ENCODE results near the gene ALKBH4. TPM values are rescaled to one million over a fixed set of nuclear protein-coding genes. Genes with fewer than 3 reads are reported as not detected.
"Not testable (repeated sequence)": the region's sequence is repeated elsewhere in the genome, so short reads cannot be mapped to it uniquely, and the experiment has no call there.

Gene ALKBH4
- total RNA-seq (9.9 and 10.8 TPM in 2 replicates), polyA plus RNA-seq (5.3 and 7.8 TPM in 2 replicates), polyA minus RNA-seq (1.7 and 2.5 TPM in 2 replicates), Bru-seq, nascent RNA (percentile 44 among the genes with signal in this experiment), BruChase-seq, experiment 1, labeled RNA remaining after a 6-hour chase (percentile 58 among the genes with signal in this experiment), BruChase-seq, experiment 2, labeled RNA remaining after a 2-hour chase (percentile 59 among the genes with signal in this experiment)
- 5.7 and 6.2 TPM in 2 replicates for polyA plus RNA-seq (2011; cell fraction: cytosol; rRNA removed)
- 2.1 and 2.5 TPM in 2 replicates for polyA plus RNA-seq (2011; cell fraction: nucleus; rRNA removed)
- 4.3 and 4.8 TPM in 2 replicates for polyA plus RNA-seq (2012)
- 3.8 TPM for polyA minus RNA-seq (2011; cell fraction: cytosol; rRNA and poly(A)+ RNA removed)
- polyA minus RNA-seq (2011; cell fraction: nucleus; rRNA and poly(A)+ RNA removed): 1.6 and 1.9 TPM in 2 replicates
- long read RNA-seq, transcript ALKBH4-201 (3 exons, 2,105 nt): major isoform, 21 of 39 reads
- long read RNA-seq, partial matches to known transcripts: 0 of 39 reads
- long read RNA-seq, other reads (novel, unspliced or antisense): 15 of 39 reads

DNA sequence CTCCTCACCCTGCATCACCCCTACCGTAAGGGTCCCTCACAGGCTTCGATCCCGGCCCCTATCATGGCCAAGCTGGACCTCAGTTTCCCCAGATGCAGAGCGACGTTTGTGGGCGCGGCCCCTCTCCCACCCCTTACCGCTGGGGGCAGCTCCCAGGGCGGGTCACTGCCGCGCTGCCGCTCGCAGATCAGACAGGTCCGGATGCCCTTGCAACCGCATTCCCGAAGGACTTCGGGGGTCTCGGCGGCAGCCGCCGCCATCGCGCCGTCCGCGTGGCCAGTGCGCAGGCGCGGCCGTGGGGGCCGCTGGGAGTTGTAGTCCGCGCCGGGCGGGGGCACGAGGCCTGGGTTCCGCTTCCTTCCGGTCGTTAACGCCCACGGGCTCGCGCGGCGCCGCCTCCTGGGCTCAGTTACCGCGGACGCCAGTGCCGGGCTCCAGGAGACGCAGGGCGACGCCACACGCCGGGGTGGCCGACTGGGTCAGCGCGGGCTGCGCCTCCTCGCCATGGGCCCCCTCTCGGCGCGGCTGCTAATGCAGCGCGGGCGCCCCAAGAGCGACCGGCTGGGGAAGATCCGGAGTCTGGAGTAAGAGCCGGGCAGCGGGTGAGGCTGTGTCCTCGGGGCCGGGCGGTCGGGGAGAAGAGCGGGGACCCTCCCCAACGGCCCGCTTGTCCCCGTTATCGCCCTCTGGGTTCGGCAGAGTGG lies at the start of gene ALKBH4, which contains the start of gene LRWD1:
Gene ALKBH4 (minus strand): TSS at position 287 of the 704 bp plus-strand sequence. CDS start 27 bp downstream, at position 260.
Gene LRWD1 (plus strand): TSS at position 408 of the 704 bp plus-strand sequence. CDS start 97 bp downstream, at position 505.
- TF ChIP-seq JUN (IDR thresholded peaks at IDR 0.05; ENCODE audit: borderline replicate concordance, insufficient read depth, insufficient read length, low read depth) (no peak), GATA2 (IDR thresholded peaks at IDR 0.05; ENCODE audit: insufficient read depth, insufficient read length, low read depth, low read length) (no peak), POLR2AphosphoS5 (IDR thresholded peaks at IDR 0.05; ENCODE audit: insufficient read depth, low read depth, low read length) (peak; percentile 85), EZH2 (IDR thresholded peaks at IDR 0.05; ENCODE audit: borderline replicate concordance, low read depth, low read length, severe bottlenecking) (no peak), FOS (IDR thresholded peaks at IDR 0.05; ENCODE audit: borderline replicate concordance, insufficient read depth, low read length) (no peak), CTCF (IDR thresholded peaks at IDR 0.05; ENCODE audit: extremely low read depth in 1 of 2, insufficient read depth in 1 of 2, low read depth in 1 of 2, low read length in 2 of 2) (no peak), MYC (IDR thresholded peaks at IDR 0.05; ENCODE audit: low read depth, low read length) (peak; percentile 37), POLR2A (IDR thresholded peaks at IDR 0.05; ENCODE audit: low read depth, low read length) (peak; percentile 71)
- TF ChIP-seq, protein P1, sequence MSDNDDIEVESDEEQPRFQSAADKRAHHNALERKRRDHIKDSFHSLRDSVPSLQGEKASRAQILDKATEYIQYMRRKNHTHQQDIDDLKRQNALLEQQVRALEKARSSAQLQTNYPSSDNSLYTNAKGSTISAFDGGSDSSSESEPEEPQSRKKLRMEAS (IDR thresholded peaks at IDR 0.05; ENCODE audit: insufficient read depth, insufficient read length): peak; percentile 76
- H3K4me1 ChIP-seq (ENCODE audit: control insufficient read depth, extremely low read depth, insufficient read depth, low read length): peaks cover 9% of the 10 kb centered on the region
- ChIA-PET POLR2A (no interaction called here), CTCF (interaction anchor here (0.7 to 1.4 kb wide), 7 partner anchors 13 to 60 kb away, joined by 3 to 10 read pairs (median 4); no protein-coding TSS in a partner anchor)
- dilution Hi-C loops (cut with MboI; ENCODE audit: extremely low pct_ligation_motif_present, low sequenced_read_pairs): no loop called here
- H3K9me3 ChIP-seq (replicated peaks; ENCODE audit: control insufficient read depth, insufficient read depth, low read length): no peaks in the 10 kb centered on the region
- peaks cover 6% of the 10 kb centered on the region for H3K79me2 ChIP-seq (ENCODE audit: control insufficient read depth, insufficient read depth, low read length)
- H3K36me3 ChIP-seq (ENCODE audit: control insufficient read depth in 2 of 2, extremely low read depth in 1 of 2, insufficient read depth in 2 of 2, low read length in 2 of 2): peaks cover 0 to 5% of the 10 kb centered on the region in 2 experiments
- H2AFZ ChIP-seq (ENCODE audit: low read depth, low read length): peak within 1 kb of the TSS; percentile 96
- DNase-seq (ENCODE audit: low read depth, low spot score) (peak; percentile 91), FAIRE-seq (peak; percentile 97)
- peak within 1 kb of the TSS; percentile 63 to 81 (median 70) for H3K4me3 ChIP-seq (replicated peaks in 1 of 3; ENCODE audit: insufficient read depth in 1 of 3, low read depth in 1 of 3, low read length in 3 of 3)
- H4K20me1 ChIP-seq (replicated peaks; ENCODE audit: control insufficient read depth, extremely low read depth, insufficient read depth, low read length): no peaks in the 10 kb centered on the region
- BruUV-seq (replicated peaks): no TSS peak
- H3K9me1 ChIP-seq (replicated peaks; ENCODE audit: control insufficient read depth, extremely low read depth, insufficient read depth, low read length): no peaks in the 10 kb centered on the region
- intact Hi-C loops (cut with micrococcal nuclease): loop anchor here (1.0 kb wide), 3 partner anchors 31 to 68 kb away; partner anchors contain the start of genes ORAI2 and PRKRIP1
- H3K27me3 ChIP-seq (ENCODE audit: control insufficient read depth in 2 of 2, insufficient read depth in 2 of 2, low read length in 2 of 2): no peaks in the 10 kb centered on the region
- H3K27ac ChIP-seq (ENCODE audit: insufficient read depth, low read depth, low read length): peak within 1 kb of the TSS; percentile 28
- H3K4me2 ChIP-seq (ENCODE audit: insufficient read depth, low read length): peak within 1 kb of the TSS; percentile 53
- peak within 1 kb of the TSS; percentile 84 for H3K9ac ChIP-seq (replicated peaks; ENCODE audit: extremely low read depth, insufficient read depth, low read length)

DNA sequence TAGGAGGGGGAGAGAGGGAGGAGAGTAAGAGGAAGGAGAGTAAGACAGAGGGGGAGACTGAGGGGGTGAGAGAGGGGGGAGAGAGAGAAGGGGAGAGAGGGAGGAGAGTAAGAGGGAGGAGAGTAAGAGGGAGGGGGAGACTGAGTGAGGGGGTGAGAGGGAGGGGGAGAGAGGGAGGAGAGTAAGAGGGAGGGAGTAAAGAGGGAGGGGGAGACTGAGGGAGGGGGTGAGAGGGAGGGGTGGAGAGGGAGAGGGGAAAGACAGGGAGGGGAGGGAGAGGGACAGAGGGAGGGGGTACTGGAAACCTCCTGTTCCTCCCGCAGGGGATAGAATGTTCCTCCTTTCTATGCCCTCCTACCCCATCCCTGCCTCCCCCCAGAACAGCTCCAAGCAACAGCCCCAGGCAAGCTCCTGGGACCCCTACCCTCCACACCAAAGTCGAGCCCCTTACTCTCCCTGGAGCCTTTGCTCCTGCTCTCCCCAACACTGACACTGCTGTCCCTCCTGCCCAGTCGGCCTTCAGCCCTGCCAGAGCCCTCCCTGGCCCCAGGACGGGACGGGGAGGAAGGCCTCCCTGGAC lies 48.1 kb upstream of the ALKBH4 start:
- intact Hi-C loops (cut with micrococcal nuclease); H4K20me1 ChIP-seq (replicated peaks; ENCODE audit: control insufficient read depth, extremely low read depth, insufficient read depth, low read length); FAIRE-seq; dilution Hi-C loops (cut with MboI; ENCODE audit: extremely low pct_ligation_motif_present, low sequenced_read_pairs); H3K4me1 ChIP-seq (ENCODE audit: control insufficient read depth, extremely low read depth, insufficient read depth, low read length); H3K79me2 ChIP-seq (ENCODE audit: control insufficient read depth, insufficient read depth, low read length); POLR2A ChIA-PET; H3K36me3 ChIP-seq (ENCODE audit: control insufficient read depth in 2 of 2, extremely low read depth in 1 of 2, insufficient read depth in 2 of 2, low read length in 2 of 2); H3K9me1 ChIP-seq (replicated peaks; ENCODE audit: control insufficient read depth, extremely low read depth, insufficient read depth, low read length); H3K9me3 ChIP-seq (replicated peaks; ENCODE audit: control insufficient read depth, insufficient read depth, low read length); H3K27me3 ChIP-seq (ENCODE audit: control insufficient read depth in 2 of 2, insufficient read depth in 2 of 2, low read length in 2 of 2); BruUV-seq (replicated peaks); H3K9ac ChIP-seq (replicated peaks; ENCODE audit: extremely low read depth, insufficient read depth, low read length); H3K27ac ChIP-seq (ENCODE audit: insufficient read depth, low read depth, low read length); CTCF ChIA-PET: not testable (repeated sequence)
- DNase-seq (ENCODE audit: low read depth, low spot score): peak; percentile 59
- peak overlapping the region; percentile 11 for H3K4me2 ChIP-seq (ENCODE audit: insufficient read depth, low read length)
- peak overlapping the region; percentile 51 for H2AFZ ChIP-seq (ENCODE audit: low read depth, low read length)
- H3K4me3 ChIP-seq (replicated peaks in 1 of 3; ENCODE audit: insufficient read depth in 1 of 3, low read depth in 1 of 3, low read length in 3 of 3): peak overlapping the region in 1 of 3 experiments; percentile 27

Measured in endothelial cell of umbilical vein (primary cell).